NCI-H460 (cell line): ENCODE measurements around the gene LBR. TPM values are rescaled to one million over a fixed set of nuclear protein-coding genes. Genes with fewer than 3 reads are reported as not detected.
"Not testable (repeated sequence)": the region's sequence is repeated elsewhere in the genome, so short reads cannot be mapped to it uniquely, and the experiment has no call there.

Experiments used
- DNase-seq: peaks from one replicate; pipeline ENCODE4 v3.0.0-alpha.2; 2016; ENCODE audit warnings: low read depth; ENCODE audit errors: extremely low read depth
- polyA plus RNA-seq: library from polyadenylated mRNA; depleted of rRNA; stranded (reverse); fragments of >200 nt; gene quantifications from 2 replicates; pipeline ENCODE4 v1.2.3, GENCODE V29; 2014; cell fraction: nucleus; rRNA removed
- total RNA-seq: library from RNA; depleted of rRNA; stranded (reverse); fragments of >200 nt; shearing (Covaris generic); gene quantifications from 2 replicates; pipeline ENCODE4 v1.2.3, GENCODE V29; 2014; rRNA removed

The LBR gene
- total RNA-seq = 82.5 and 87.0 TPM in 2 replicates
- 91.4 and 148 TPM in 2 replicates for polyA plus RNA-seq

GRCh38 chr1:225427235-225428067 is at the start of gene LBR:
Gene LBR, minus strand, starts transcription at chr1:225428038. Its CDS starts 3,963 bp downstream, at chr1:225424075.
- no peak for DNase-seq

- DNase-seq = no peak
Measured at GRCh38 chr1:225477296-225477911, 49.6 kb upstream of the LBR start.

GRCh38 chr1:225476538-225476988 is 48.7 kb upstream of the LBR start:
- DNase-seq = no peak

GRCh38 chr1:225476100-225476511 is 48.3 kb upstream of the LBR start:
- no peak for DNase-seq

GRCh38 chr1:225474986-225475820 is 47.4 kb upstream of the LBR start:
- DNase-seq = peak; percentile 64

GRCh38 chr1:225474439-225474985 is 46.7 kb upstream of the LBR start:
- DNase-seq = no peak

- DNase-seq = not testable (repeated sequence)
Measured at GRCh38 chr1:225473676-225474438, 46.0 kb upstream of the LBR start.

- DNase-seq = not testable (repeated sequence)
Measured at GRCh38 chr1:225473266-225473665, 45.4 kb upstream of the LBR start.

GRCh38 chr1:225471453-225472301 is 43.8 kb upstream of the LBR start:
- no peak for DNase-seq

- no peak for DNase-seq
Measured at GRCh38 chr1:225471109-225471452, 43.2 kb upstream of the LBR start.

GRCh38 chr1:225470211-225471108 is 42.6 kb upstream of the LBR start:
- DNase-seq = no peak

GRCh38 chr1:225469051-225469450 is 41.2 kb upstream of the LBR start:
- DNase-seq = no peak

GRCh38 chr1:225468270-225469020 is 40.6 kb upstream of the LBR start:
- no peak for DNase-seq

GRCh38 chr1:225467193-225468020 is 39.6 kb upstream of the LBR start:
- DNase-seq = peak; percentile 64

GRCh38 chr1:225466848-225467192 is 39.0 kb upstream of the LBR start:
- DNase-seq = no peak

- DNase-seq = no peak
Measured at GRCh38 chr1:225465793-225466517, 38.1 kb upstream of the LBR start.
